Brain pericyte (primary cell): ENCODE measurements around the gene FGR.
"Not testable (repeated sequence)": the region's sequence is repeated elsewhere in the genome, so short reads cannot be mapped to it uniquely, and the experiment has no call there.

Experiments used
- DNase-seq: peaks from one replicate; pipeline ENCODE4 v3.0.0-alpha.2; 2012; ENCODE audit warnings: low read depth, low spot score

The FGR gene

DNA sequence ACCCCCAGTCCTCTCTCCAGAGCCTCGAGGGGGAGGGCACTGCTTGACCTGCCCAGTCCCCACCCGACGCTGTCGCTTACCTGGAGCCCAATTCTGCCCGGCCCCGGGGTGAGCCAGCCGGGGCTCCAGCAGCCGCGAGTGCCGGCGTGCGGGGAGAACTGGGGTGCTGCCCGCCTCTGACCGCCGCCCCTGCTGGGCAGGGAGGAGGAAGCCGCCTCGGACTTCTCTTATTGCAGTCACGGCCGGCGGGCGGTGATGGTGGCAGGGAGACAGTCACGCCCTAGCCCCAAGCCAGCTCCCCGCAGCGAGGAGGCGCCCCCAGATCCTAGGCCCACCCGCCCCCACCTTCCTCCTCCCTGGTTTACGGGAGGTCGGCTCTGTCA lies at the start of gene FGR:
TSS of gene FGR (minus strand) at position 201 of the 383 bp plus-strand sequence. CDS start 11,269 bp downstream, outside the sequence.
- no peak for DNase-seq

DNA sequence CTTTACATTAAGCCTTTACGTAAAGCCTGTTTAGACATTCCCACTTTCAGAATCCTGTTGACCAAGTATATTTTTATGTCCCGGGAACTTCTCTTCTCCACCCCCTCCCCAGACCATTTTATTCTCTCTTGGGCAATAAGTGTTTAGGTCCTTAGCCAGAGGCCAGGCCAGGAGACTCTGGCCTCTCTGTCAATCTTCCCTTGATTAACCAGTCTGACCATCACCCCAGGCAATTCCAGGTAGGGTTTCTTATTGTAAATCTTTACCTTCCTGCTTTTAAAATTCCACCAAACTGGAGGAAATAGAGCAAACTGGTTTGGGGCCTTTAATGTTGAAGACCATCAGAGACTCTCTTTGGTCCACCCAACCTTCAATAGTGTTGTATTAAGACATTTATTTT lies 49.2 kb upstream of the FGR start:
- no peak for DNase-seq

DNA sequence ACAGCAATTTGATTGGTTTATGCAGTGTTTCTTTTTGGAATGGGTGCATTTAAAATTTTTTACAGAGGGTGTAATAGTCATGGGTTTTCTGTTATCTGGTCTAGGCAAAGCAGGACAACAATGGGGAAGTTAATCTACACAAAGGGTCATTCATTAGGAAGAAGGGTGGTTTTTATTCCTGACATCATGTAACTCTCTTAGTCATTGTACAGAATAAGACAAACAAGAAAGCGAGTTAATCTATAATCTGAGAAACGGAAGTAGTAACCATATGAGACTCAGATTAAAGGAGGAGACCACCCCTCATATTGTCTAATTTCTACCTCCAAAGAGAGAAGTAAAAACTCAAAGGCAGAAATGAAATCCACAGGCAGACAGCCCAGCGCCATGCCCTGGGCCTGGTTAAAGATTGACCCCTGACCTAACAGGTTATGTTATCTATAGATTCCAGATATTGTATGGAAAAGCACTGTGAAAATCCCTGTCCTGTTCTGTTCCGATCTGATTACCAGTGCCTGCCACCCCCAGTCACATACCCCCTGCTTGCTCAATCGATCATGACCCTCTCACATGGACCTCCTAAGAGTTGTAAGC lies 47.5 kb upstream of the FGR start:
- no peak for DNase-seq

DNA sequence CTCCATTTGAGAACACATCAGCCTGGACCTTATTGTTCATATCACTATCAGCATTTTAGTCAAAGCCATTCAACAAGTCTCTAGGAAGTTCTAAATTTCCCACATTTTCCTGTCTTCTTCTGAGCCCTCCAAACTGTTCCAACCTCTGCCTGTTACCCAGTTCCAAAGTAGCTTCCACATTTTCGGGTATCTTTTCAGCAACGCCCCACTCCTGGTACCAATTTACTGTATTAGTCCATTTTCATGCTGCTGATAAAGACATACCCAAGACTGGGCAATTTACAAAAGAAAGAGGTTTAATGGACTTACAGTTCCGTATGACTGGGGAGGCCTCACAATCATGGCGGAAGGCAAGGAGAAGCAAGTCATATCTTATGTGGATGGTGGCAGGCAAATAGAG lies 46.6 kb upstream of the FGR start:
- DNase-seq: not testable (repeated sequence)

DNA sequence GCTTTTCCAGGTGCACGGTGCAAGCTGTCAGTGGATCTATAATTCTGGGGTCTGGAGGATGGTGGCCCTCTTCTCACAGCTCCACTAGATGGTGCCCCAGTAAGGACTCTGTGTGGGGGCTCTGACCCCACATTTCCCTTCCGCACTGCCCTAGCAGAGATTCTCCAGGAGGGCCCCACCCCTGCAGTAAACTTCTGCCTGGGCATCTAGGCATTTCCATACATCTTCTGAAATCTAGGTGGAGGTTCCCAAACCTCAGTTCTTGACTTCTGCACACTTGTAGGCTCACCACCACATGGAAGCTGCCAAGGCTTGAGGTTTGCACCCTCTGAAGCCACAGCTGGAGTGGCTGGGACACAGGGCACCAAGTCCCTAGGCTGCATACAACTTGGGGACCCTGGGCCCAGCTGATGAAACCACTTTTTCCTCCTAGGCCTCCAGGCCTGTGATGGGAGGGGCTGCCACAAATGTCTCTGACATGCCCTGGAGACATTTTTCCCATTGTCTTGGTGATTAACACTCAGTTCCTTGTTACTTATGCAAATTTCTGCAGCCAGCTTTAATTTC lies 45.3 kb upstream of the FGR start:
- DNase-seq: not testable (repeated sequence)

DNA sequence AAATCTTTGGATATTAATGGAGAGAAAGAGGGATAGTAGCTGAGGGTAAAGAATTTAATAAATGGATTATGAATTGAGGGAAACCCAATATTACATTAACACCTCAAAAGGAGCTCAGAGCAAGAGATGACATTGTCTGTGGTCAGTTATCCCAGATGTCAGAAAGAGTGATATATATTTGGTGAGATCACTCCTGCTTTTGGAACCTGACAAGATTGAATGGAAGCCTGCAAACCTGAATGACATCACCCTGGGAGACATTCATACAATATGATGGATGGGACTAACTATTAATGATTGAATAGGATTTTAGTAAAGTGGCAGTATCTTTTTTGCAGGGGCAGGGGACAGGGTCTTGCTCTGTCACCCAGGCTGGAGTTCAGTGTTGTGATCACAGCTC lies 43.8 kb upstream of the FGR start:
- no peak for DNase-seq

DNA sequence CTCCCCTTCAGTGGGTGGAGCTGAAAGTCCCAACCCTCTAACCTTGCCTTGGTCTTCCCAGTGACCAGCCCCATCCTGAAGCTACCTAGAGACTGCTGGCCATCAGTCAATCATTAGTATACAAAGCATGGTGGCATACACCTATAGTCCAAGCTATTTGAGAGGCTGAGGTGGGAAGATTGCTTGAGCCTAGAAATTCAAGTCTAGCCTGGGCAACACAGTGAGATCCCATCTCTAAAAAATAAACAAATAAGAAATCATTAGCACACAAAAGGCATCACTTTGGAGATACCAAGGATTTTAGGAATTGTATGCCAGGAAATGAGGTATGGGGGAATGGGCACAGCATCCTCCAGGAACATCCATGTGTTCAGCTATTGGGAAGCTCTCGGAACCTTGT lies 41.4 kb upstream of the FGR start:
- no peak for DNase-seq

DNA sequence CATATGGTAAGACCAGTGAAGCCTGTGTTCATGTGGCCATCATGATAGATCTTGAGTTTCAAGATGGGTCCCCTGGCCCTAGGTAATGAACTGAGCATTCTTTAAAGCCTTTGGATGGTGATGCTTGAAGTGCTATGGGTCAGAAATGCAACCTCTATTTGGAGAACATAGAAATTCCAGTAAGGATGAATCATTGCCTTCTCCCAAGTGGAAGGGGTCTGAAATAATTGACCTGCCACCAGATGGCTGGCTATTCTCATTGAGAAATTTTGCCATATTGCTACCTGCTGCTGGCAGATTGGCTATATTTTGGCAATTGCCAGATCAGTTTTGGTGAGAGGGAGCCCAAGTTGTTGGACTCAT lies 37.7 kb upstream of the FGR start:
- no peak for DNase-seq

DNA sequence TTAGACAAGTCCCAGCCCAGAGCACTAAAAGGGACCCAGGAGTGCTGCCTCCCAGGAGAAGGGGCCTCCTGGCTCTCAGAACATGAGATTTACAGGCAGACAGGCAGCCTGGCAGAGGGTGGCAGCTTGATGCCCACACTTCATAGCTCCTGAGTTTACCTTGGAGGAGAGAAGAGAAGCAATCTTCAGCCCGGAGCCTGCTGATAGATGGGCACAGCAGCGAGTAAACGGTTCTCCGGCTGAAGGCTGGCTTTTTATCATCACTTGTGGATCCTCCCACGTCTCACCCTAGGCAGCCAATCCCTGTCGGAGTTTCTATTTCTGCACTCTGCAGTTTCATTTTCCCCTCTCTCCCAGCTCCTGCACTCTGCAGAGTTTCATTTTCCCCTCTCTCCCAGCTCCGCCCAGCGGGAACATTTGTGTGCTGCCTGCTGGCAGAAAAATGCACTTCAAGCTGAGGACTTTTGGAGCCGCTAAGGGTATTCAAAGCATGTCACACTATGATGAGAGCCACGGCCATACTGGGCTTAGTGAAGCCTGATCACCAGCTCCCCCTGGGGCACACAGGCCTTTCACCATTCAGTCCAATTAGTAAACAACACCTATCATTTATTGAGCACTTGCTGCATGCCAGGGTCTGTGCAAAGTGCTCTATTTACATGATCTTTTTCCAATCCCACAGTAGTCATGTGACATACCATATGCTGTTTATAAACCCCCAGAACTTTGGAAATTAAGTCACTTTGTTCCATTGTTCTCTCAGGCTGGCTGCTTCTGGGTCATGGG lies 37.2 kb upstream of the FGR start, which contains the start of gene IFI6:
TSS of gene IFI6 (minus strand) at position 229 of the 786 bp plus-strand sequence. CDS start 2,878 bp downstream, outside the sequence.
- peak; percentile 79 for DNase-seq

DNA sequence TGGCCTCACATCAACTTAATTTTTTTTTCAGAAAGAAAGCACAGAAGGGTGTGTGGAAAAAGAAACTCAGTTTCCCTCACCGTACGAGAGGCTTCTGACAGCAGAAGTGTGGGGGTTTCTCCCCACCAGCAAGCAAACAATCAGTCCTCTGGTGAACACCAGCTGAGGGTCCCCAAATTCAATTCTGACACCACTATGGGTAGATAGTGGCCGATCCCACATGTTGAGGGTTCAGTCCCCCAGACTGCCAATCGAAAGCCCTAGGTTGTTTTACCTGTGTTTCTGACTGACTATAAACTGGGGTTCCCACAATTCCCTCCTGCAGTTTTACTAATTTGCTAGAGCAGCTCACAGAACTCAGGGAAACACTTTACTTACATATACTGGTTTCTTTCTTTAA lies 34.9 kb upstream of the FGR start:
- DNase-seq: no peak

DNA sequence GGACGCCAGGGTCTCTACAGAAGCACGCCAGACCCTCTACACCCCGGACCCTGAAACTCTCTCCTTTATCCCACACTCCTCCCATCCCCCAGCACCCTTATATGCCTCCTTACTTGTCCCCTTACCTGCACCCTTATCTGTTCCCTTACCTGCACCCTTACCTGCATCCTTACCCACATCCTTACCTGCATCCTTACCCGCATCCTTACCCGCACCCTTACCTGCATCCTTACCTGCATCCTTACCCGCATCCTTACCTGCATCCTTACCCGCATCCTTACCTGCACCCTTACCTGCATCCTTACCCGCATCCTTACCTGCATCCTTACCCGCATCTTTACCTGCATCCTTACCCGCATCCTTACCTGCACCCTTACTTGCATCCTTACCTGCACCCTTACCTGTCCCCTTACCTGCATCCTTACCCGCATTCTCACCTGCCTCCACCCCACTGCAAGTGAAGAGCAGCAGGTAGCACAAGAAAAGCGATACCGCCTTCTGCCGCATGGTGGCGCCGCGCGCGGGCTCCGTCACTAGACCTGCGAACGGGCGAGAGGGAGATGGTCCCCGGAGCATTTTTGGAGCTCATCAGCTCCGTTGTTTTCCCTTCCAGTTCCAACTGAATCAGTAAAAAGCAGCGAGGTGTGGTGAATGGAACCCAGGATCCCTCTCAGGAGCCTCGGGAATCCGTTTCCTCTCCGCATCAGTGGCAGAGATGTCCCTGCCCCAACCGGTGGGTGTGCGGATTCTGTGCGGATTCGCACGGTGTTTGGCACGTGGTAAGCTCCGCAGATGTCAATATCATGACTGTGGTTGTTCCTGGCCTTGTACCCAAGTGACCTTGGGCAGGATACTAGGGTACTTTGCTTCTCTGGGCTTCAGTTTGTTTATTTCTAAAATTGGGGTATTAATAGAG lies 34.1 kb upstream of the FGR start:
- no peak for DNase-seq

DNA sequence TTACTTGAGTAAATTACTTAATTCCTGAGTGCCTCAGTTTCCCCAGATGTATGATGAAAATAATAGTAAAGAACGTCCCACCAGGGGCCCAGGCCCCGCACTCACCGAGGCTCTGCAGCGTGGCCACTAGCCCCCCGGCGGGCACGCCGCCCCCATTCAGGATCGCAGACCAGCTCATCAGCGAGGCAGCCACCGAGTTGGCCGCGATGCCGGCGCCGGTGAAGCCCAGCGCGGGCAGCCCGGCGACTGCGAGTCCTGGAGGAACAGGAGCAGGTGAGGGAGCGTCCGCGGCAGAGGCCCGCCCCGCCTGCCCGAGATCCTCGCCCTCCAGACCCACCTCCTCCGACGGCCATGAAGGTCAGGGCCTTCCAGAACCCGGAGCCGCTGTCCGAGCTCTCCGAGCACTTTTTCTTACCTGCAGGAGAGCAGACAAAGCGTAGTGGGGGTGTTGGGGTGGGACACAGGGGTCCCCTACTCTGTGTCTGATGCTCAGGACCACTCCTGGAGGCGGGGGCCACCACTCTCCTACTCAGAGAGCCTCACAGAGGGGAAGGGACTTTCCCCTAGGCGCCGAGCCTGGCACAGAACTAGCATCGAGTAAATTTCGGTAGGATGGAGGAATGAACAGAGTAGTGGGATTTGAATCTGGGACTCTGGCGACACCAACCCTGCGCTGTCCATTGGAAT lies 33.3 kb upstream of the FGR start:
- no peak for DNase-seq

DNA sequence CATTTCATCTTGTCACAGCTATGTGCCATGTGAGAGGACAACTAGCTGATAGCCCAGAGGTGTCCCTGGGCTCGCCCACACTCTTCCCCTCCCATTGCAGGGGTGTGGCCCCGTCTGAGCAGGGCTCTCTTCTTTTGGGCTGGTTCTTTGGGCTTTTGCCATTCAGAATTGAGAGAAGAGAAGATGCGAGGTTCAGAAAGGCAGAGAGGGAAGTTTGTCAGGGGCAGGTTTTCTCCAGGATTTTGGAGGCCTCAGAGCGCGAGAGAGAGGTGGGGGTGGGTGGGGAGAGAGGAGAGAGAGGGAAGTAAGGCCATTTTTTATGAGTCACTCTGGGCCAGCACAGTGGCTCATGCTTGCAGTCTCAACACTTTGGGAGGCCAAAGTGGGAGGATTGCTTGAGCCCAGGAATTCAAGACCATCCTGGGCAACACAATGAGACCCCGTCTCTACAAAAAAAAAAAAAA lies 31.8 kb upstream of the FGR start:
- DNase-seq: no peak

DNA sequence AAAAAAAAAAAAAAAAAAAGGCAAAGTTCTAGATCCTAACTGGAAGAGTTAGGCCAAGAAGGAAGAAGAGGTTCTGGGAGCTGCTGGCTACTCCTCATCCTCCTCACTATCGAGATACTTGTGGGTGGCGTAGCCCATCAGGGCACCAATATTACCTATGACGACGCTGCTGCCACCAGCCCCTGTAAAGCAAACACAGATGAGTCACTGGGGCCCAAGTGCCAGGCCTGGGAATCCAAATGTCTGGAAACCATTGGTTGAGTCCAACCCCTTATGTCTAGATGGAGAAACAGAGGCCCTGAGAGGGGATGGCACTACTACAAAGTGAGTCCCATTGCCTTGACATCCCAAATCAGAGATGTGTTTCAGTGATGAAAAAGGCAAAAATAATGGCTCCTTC lies 31.3 kb upstream of the FGR start:
- DNase-seq: no peak

DNA sequence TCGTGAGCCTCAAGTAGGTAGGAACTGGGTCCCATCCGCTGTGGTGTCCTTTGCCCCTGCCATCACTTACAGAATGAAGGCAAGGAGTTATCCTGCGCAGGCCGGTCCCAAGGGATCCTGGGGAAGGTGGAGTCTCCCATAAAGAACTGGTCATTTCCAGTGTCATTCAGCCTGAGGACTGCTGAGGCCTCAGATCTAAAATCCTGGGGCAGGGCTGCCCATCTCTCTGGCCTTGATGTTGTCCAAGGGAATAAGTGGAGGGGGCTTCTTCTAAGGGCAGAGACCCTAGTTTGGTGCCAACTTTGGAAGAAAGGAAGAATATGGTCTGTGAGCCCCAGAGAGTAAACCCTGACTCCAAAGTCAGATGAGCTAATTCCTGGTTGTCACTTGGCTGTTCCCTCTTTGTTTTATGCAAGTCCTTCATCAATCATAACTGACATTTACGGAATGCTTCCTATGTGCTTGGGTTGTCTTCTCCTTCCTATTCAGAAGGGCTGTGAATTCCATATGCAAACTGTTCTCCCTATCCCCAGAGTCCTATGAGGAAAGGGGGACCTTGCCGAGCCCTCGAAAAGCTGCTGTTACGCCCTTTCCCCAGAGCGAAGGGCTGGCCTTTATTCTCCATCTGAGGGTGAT lies 30.1 kb upstream of the FGR start:
- no peak for DNase-seq

DNA sequence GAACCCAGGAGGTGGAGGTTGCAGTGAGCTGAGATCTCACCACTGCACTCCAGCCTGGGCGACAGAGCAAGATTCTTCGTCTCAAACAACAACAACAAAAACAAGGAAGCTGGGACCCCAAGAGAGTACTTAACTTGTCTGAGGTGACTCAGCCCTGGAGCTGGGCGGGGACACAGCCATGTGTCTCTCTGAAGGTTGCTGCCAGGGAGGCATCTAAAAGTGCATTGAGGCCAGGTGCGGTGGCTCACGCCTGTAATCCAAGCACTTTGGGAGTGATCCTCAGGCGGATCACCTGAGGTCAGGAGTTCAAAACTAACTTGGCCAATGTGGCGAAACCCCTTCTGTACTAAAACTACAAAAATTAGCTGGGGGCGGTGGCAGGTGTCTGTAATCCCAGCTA lies 29.3 kb upstream of the FGR start:
- DNase-seq: no peak

DNA sequence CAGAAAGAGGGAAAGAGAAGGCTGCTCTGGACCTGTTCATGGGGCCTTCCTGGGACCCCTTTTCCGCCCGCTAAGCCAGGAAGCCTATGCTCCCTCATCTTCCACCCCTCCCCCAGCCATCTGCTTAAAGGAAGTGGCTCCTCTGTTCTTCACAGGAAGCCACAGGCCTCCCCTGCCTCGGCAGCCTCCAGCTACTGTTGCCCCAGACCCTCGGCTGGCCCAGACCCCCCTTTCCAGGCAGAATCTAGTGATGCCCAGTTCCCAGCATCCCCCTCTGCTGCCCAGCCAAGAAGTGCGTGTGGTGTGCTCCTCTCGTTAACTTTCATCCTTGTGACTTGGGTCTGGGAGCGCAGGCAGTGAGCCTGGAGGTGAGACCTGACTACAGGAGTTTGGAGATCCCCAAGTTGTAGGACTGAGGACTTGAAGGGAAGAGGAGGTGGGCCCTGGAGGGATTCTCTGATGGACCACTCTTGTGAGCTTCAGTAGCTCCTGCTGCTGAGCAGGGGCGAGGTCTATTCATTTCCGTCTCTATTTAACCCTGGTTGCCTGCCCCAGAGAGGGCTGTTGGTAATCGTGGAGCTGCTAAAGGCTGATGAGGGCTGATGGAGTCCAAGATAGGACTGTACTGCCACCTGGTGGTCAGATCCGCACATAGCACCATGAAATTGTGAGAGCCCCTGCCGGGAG lies 27.9 kb upstream of the FGR start:
- DNase-seq: peak; percentile 63

DNA sequence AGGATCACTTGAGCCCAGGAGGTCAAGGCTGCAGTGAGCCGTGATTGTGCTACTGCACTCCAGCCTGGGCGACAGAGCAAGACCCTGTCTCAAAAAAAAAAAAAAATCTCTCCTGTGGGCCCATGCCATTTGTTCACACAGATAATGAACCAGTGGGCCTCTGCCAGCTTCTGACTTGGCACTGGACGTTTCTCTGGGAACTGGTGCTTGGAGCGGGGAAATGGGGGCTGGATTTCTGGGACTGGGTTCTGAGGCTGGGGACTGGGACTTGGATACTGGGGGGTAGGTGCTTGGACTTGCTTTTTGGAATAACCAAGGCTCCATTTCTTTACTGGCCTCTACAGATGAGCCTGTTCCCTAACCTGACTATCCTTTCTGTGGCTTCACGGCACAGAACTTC lies 27.3 kb upstream of the FGR start:
- no peak for DNase-seq

DNA sequence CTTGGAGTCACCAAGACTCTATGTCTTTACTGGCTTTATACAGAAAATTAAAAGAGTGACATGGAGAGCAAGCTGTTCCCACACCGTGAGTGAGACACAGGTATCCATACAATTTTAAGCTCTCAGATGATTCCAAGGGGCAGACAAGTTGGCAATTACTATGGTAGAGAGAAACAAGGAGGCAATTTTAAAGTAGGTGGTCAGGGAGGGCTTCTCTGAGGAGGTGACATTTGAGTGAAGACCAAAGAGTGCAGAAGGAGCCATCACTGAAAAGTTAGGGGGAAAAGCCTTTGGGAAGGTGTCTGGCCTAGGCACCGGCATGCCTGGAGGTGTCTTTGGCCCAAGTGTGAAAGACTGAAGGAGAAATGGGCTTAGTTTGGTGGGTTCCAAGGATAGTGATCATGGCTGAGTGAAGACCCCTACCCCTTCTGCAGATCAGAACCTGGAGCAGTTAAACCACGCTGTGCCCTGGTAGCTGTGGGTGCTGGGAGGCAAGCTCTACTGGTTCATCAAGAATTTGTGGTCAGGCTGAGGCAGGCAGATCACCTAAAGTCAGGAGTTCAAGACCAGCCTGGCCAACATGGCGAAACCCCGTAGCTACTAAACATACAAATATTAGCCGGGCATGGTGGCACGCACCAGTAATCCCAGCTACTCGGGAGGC lies 26.6 kb upstream of the FGR start:
- DNase-seq: no peak
